Breast epithelium (tissue), 4 donors: Measurements from ENCODE around the gene SIGLEC9. TPM values are rescaled to one million over a fixed set of nuclear protein-coding genes. Genes with fewer than 3 reads are reported as not detected.

Experiments
- DNase-seq, 2 donors: peaks; one replicate each; pipeline ENCODE4 v3.0.0-alpha.2; 2019; ENCODE audit warnings: low spot score in 2 of 2
- H3K27ac ChIP-seq, 2 donors: fragments of 200-600 bp; sonication (generic) in 1 of 2; one replicate each; pipeline ENCODE4 v1.5.1; 2016 to 2019; ENCODE audit warnings: mild to moderate bottlenecking in 1 of 2
- H3K27me3 ChIP-seq, 2 donors: fragments of 200-600 bp; sonication (generic) in 1 of 2; one replicate each; pipeline versions ENCODE4 v1.5.1 to v1.6.0; 2017 to 2019; ENCODE audit warnings: control low read depth in 1 of 2, mild to moderate bottlenecking in 1 of 2
- H3K36me3 ChIP-seq: fragments of 200-600 bp; one replicate; pipeline ENCODE4 v1.5.1; 2019
- H3K4me1 ChIP-seq, 2 donors: fragments of 200-600 bp; sonication (generic); one replicate each; pipeline ENCODE4 v1.5.1; 2016 to 2019; ENCODE audit warnings: control low read depth in 1 of 2
- H3K4me3 ChIP-seq, 3 donors: fragments of 200-600 bp; sonication (generic); 1 replicate in 2 of 3; 2 replicates in 1 of 3; pipeline ENCODE4 v1.5.1; 2016 to 2019; ENCODE audit warnings: mild to moderate bottlenecking in 3 of 3, moderate library complexity in 2 of 3
- H3K9me3 ChIP-seq, 2 donors: fragments of 200-600 bp; sonication (generic) in 1 of 2; one replicate each; pipeline ENCODE4 v1.5.1; 2016 to 2019; ENCODE audit warnings: control low read depth in 1 of 2
- POLR2A ChIP-seq: fragments of 450-650 bp; IDR thresholded peaks from one replicate; pipeline ENCODE4 v1.6.1; 2016; ENCODE audit warnings: antibody characterized with exemption, mild to moderate bottlenecking, moderate library complexity
- POLR2AphosphoS5 ChIP-seq, 3 donors: sonication (generic); formaldehyde crosslinking; IDR thresholded peaks; one replicate each; pipeline ENCODE4 v1.6.1; 2017; ENCODE audit warnings: antibody characterized with exemption in 3 of 3
- intact Hi-C: fragments of 100-400 bp; cut with DNase I; formaldehyde crosslinking; loops from one replicate; pipeline ENCODE4 v1.15.1; 2023; ENCODE audit warnings: low total_unique reads
- total RNA-seq, 3 donors: library from RNA; depleted of rRNA; stranded (reverse); fragments of >200 nt; gene quantifications; one replicate each; pipeline ENCODE4 v1.1.0, GENCODE V29; 2016
- TF ChIP-seq, protein P1 (sequence below), 3 donors: fragments of 450-650 bp; IDR thresholded peaks; one replicate each; pipeline ENCODE4 v1.5.1; 2016 to 2017; ENCODE audit warnings: antibody characterized with exemption in 3 of 3, mild to moderate bottlenecking in 3 of 3, moderate library complexity in 3 of 3

The SIGLEC9 gene
- 1 to 10 TPM; 3.4 to 7.0 (median 4.3) TPM for total RNA-seq

DNA sequence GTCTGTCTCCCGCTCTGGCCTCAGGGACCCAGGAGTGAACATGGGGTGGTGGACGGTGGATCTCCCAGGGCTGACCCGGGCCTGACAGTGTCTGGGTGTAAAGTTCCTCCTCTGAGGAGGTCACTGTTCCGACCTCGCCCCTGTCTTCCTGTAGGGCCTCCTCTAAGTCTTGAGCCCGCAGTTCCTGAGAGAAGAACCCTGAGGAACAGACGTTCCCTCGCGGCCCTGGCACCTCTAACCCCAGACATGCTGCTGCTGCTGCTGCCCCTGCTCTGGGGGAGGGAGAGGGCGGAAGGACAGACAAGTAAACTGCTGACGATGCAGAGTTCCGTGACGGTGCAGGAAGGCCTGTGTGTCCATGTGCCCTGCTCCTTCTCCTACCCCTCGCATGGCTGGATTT, at the start of gene SIGLEC9:
Gene SIGLEC9 (plus strand): TSS at position 178 of the 400 bp plus-strand sequence. CDS start 69 bp downstream, at position 247.
- peaks cover 0 to 15% of the 10 kb centered on the region in 2 donors for H3K27me3 ChIP-seq
- peak within 1 kb of the TSS; percentile 1 to 35 (median 27) for H3K4me3 ChIP-seq
- peak in 1 of 2 donors; percentile 48 for DNase-seq
- no peaks in the 10 kb centered on the region for H3K9me3 ChIP-seq
- TF ChIP-seq POLR2A (no peak), POLR2AphosphoS5 (IDR thresholded peaks at IDR 0.05) (no peak)
- TF ChIP-seq, protein P1, sequence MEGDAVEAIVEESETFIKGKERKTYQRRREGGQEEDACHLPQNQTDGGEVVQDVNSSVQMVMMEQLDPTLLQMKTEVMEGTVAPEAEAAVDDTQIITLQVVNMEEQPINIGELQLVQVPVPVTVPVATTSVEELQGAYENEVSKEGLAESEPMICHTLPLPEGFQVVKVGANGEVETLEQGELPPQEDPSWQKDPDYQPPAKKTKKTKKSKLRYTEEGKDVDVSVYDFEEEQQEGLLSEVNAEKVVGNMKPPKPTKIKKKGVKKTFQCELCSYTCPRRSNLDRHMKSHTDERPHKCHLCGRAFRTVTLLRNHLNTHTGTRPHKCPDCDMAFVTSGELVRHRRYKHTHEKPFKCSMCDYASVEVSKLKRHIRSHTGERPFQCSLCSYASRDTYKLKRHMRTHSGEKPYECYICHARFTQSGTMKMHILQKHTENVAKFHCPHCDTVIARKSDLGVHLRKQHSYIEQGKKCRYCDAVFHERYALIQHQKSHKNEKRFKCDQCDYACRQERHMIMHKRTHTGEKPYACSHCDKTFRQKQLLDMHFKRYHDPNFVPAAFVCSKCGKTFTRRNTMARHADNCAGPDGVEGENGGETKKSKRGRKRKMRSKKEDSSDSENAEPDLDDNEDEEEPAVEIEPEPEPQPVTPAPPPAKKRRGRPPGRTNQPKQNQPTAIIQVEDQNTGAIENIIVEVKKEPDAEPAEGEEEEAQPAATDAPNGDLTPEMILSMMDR (IDR thresholded peaks at IDR 0.05): no peak
- H3K36me3 ChIP-seq: no peaks in the 10 kb centered on the region
- H3K27ac ChIP-seq: peak within 1 kb of the TSS in 1 of 2 donors; percentile 71
- intact Hi-C loops: no loop called here
- H3K4me1 ChIP-seq: no peaks in the 10 kb centered on the region

DNA sequence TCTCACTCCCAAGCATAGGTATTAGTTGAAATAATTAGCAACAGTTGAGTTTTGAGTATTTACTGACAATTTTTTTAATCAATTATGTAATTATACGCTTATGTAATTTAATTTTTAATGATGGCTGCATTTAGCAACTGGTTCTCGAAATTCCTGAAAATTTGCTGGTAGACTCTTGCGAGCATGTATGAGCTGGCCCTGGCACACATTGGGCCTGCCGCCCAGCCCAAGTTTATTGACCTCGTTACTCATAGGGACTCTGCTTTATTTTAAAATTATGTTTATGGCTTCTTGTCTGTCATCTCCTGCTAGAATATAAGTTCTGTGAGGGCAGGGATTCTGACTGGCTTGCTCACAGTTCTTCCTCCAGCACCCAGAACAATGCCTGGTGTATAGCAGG, 48.7 kb upstream of the SIGLEC9 start:
- no peaks in the 10 kb centered on the region for H3K4me1 ChIP-seq
- no peak overlapping the region for H3K4me3 ChIP-seq
- no peaks in the 10 kb centered on the region for H3K27me3 ChIP-seq
- intact Hi-C loops: loop anchor here (2.0 kb wide), 1 partner anchor 15 kb away; no protein-coding TSS in a partner anchor
- TF ChIP-seq POLR2AphosphoS5 (IDR thresholded peaks at IDR 0.05) (no peak), POLR2A (no peak)
- TF ChIP-seq, protein P1 (IDR thresholded peaks at IDR 0.05): no peak
- no peak for DNase-seq
- H3K9me3 ChIP-seq: no peaks in the 10 kb centered on the region
- H3K27ac ChIP-seq: no peak overlapping the region
- no peaks in the 10 kb centered on the region for H3K36me3 ChIP-seq

DNA sequence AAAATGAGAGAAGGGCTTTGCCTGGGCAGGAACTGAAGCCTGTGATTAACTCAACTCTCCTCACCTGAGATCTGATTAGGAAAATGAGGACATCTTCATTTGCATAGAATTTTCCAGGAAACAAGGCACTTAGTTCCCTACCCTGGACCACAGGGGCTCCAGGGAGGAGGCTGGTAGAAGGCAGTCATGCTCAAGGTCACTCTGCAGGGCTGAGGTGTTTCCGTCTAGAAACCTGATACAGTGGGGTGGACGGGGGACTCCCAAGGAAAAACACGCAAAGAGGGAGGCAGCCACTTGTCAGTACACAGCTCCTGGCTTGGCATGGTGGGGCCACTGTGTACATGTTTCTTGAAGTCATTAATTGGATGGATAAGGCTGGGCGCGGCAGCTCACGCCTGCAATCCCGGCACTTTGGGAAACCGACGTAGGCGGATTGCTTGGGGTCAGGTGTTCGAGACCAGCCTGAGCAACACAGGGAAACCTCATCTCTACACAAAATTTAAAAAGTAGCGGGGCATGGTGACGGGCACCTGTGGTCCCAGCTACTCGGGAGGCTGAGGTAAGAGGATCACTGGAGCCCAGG, 48.0 kb upstream of the SIGLEC9 start:
- DNase-seq: no peak
- H3K27me3 ChIP-seq: no peaks in the 10 kb centered on the region
- TF ChIP-seq, protein P1 (IDR thresholded peaks at IDR 0.05): no peak
- no peak for TF ChIP-seq POLR2AphosphoS5 (IDR thresholded peaks at IDR 0.05)
- intact Hi-C loops: loop anchor here (2.0 kb wide), 1 partner anchor 14 kb away; no protein-coding TSS in a partner anchor
- H3K4me1 ChIP-seq: no peaks in the 10 kb centered on the region
- no peaks in the 10 kb centered on the region for H3K36me3 ChIP-seq
- H3K9me3 ChIP-seq: no peaks in the 10 kb centered on the region
- no peak overlapping the region for H3K4me3 ChIP-seq
- no peak overlapping the region for H3K27ac ChIP-seq

DNA sequence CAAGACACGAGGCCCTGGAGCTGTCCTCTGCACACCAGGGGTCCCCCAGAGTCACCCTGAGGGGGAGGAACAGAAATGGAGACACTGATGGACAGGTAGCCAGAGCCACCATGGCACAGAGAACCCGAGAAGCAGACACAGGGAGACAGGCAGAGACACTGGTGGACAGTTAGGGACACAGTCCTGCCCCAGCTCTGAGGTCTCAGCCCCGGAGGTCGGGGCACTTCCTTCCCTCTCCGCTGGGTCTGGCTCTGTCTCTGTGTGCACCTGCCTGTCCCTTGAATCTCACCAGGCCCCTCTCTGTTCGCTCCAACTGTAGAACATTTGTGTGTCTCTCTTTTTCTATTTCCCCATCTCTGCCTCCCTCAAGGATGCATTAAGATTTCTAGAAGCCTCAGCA, 46.6 kb upstream of the SIGLEC9 start:
- H3K27ac ChIP-seq: no peak overlapping the region
- no peaks in the 10 kb centered on the region for H3K36me3 ChIP-seq
- H3K27me3 ChIP-seq: no peaks in the 10 kb centered on the region
- H3K4me1 ChIP-seq: no peaks in the 10 kb centered on the region
- no peak overlapping the region for H3K4me3 ChIP-seq
- H3K9me3 ChIP-seq: no peaks in the 10 kb centered on the region
- TF ChIP-seq POLR2AphosphoS5 (IDR thresholded peaks at IDR 0.05): no peak
- TF ChIP-seq POLR2A: no peak
- TF ChIP-seq, protein P1 (IDR thresholded peaks at IDR 0.05): no peak
- intact Hi-C loops: no loop called here
- DNase-seq: no peak

DNA sequence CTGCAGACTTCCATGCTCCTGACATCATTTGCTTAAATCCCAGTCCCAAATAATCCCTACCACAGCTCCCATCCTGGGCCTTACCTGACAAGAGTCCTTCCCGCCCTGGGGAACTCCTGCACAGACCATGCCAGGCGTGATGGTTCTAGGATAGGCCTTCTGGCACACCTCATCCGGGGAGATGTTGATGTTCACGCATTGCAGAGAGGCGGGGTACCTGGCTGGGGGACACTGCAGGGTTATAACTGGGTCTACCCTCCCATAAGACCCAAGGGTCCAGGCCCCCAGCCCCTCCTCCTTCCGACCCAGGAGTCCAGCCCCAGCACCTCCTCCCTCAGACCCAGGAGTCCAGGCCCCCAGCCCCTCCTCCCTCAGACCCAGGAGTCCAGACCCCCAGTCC, 46.0 kb upstream of the SIGLEC9 start:
- Histone ChIP-seq H3K4me3 (no peak overlapping the region), H3K27me3 (no peaks in the 10 kb centered on the region), H3K4me1 (no peaks in the 10 kb centered on the region), H3K27ac (no peak overlapping the region), H3K9me3 (no peaks in the 10 kb centered on the region), H3K36me3 (no peaks in the 10 kb centered on the region)
- intact Hi-C loops: no loop called here
- no peak for DNase-seq
- TF ChIP-seq POLR2AphosphoS5 (IDR thresholded peaks at IDR 0.05): no peak
- TF ChIP-seq, protein P1 (IDR thresholded peaks at IDR 0.05): no peak
- no peak for TF ChIP-seq POLR2A
